Measurements from ENCODE around the gene HGFAC. TPM values are rescaled to one million over a fixed set of nuclear protein-coding genes. Genes with fewer than 3 reads are reported as not detected.

HGFAC gene
- total RNA-seq, 4 donors from 2014 or later = 0.54 TPM; not detected in 3

- 90 to 92% methylated on average over 17 to 19 of the region's 32 CpGs for WGBS, 2 donors
- Histone ChIP-seq H3K36me3 (peaks cover 10 to 18% of the 10 kb centered on the region in 2 donors), H3K27me3 (no peaks in the 10 kb centered on the region), H3K27ac (no peak overlapping the region), H3K9me3 (no peaks in the 10 kb centered on the region), H3K4me3 (replicated peaks in 1 of 3) (no peak overlapping the region), H3K4me1 (no peaks in the 10 kb centered on the region)
- no peak for TF ChIP-seq POLR2A (IDR thresholded peaks at IDR 0.05)
- no peak for TF ChIP-seq CTCF (IDR thresholded peaks at IDR 0.05)
- no peak for DNase-seq
- intact Hi-C loops (cut with DNase I) = no loop called here
These were observed 27.9 kb upstream of the HGFAC start for GRCh38 chr4:3413675-3414420.

GRCh38 chr4:3414421-3415279, 27.1 kb upstream of the HGFAC start:
- no peak for DNase-seq
- peaks cover 10 to 18% of the 10 kb centered on the region in 2 donors for H3K36me3 ChIP-seq
- H3K27me3 ChIP-seq = no peaks in the 10 kb centered on the region
- H3K9me3 ChIP-seq = no peaks in the 10 kb centered on the region
- intact Hi-C loops (cut with DNase I) = no loop called here
- H3K4me3 ChIP-seq (replicated peaks in 1 of 3) = no peak overlapping the region
- H3K27ac ChIP-seq = no peak overlapping the region
- no peaks in the 10 kb centered on the region for H3K4me1 ChIP-seq
- TF ChIP-seq POLR2A (IDR thresholded peaks at IDR 0.05) = no peak
- no peak for TF ChIP-seq CTCF (IDR thresholded peaks at IDR 0.05)
- WGBS, 2 donors = 90 to 92% methylated on average over 35 to 37 of the region's 37 CpGs

DNA sequence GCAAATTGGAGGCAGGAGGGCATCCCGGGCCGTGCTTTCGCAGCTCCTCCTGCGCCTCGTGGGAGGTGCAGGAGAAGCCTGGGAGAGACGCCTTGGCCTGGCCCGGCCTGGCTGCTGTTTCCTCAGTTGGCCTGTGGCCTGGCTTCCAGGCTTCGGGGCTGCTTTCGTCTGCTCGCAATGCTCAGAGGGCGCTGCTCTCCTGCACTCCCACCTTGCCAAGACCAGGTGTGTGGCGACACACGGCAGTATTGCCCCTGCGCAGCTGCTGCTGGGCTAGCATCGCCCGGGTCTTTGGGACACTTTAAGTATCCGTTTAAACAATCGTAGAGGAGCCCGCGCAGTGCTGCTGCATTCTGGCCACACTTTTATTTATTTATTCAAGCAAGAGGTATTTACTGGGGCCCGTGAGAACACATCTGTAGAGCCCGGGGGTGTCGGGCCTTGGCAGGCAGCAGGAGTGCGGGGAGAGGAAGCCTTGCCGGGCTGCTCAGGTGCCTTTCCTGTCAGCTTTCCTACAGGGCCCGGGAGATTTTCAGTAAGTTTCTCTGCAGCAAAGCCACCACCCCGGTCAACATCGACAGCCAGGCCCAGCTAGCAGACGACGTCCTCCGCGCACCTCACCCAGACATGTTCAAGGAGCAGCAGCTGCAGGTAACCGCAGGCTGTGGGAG, 26.2 kb upstream of the HGFAC start:
- intact Hi-C loops (cut with DNase I) = no loop called here
- Histone ChIP-seq H3K36me3 (peaks cover 10 to 18% of the 10 kb centered on the region in 2 donors), H3K27ac (no peak overlapping the region), H3K4me3 (replicated peaks in 1 of 3) (no peak overlapping the region), H3K4me1 (no peaks in the 10 kb centered on the region), H3K9me3 (no peaks in the 10 kb centered on the region), H3K27me3 (no peaks in the 10 kb centered on the region)
- 87 to 91% methylated on average over 24 to 33 of the region's 33 CpGs for WGBS, 2 donors
- no peak for TF ChIP-seq POLR2A (IDR thresholded peaks at IDR 0.05)
- TF ChIP-seq CTCF (IDR thresholded peaks at IDR 0.05) = no peak
- no peak for DNase-seq

- Histone ChIP-seq H3K36me3 (peaks cover 13 to 18% of the 10 kb centered on the region in 2 donors), H3K4me1 (no peaks in the 10 kb centered on the region), H3K27me3 (no peaks in the 10 kb centered on the region), H3K27ac (no peak overlapping the region), H3K9me3 (no peaks in the 10 kb centered on the region), H3K4me3 (replicated peaks in 1 of 3) (no peak overlapping the region)
- DNase-seq = no peak
- TF ChIP-seq POLR2A (IDR thresholded peaks at IDR 0.05) (no peak), CTCF (IDR thresholded peaks at IDR 0.05) (no peak)
- WGBS, 2 donors = 90 to 98% methylated on average over 18 of the region's 18 CpGs
- intact Hi-C loops (cut with DNase I) = no loop called here
These were observed 25.5 kb upstream of the HGFAC start for GRCh38 chr4:3416270-3416669.

Measured in thyroid gland (tissue), 4 donors.